HG03045 (cell line): ENCODE results near the gene CFAP61.
A peak's percentile ranks its signal among the peaks of the same experiment; 100 is the strongest.

Experiments
- ATAC-seq: cut with Tn5 transposase; IDR thresholded peaks from one replicate; pipeline ENCODE4 v1.9.1; 2021; ENCODE audit warnings: mild to moderate bottlenecking, moderate library complexity; ENCODE audit not compliant: unreplicated experiment

The CFAP61 gene

GRCh38 chr20:20359628-20360027 lies 307.3 kb downstream of the CFAP61 start:
- ATAC-seq: no peak

GRCh38 chr20:20360464-20360863 lies 308.1 kb downstream of the CFAP61 start:
- peak; percentile 65 for ATAC-seq

GRCh38 chr20:20362774-20363433 lies 310.6 kb downstream of the CFAP61 start:
- no peak for ATAC-seq

GRCh38 chr20:20363434-20363798 lies 311.1 kb downstream of the CFAP61 start:
- no peak for ATAC-seq

GRCh38 chr20:20363799-20364592 lies 311.7 kb downstream of the CFAP61 start:
- no peak for ATAC-seq

GRCh38 chr20:20364593-20365479 lies 312.5 kb downstream of the CFAP61 start:
- no peak for ATAC-seq

GRCh38 chr20:20365480-20366161 lies 313.3 kb downstream of the CFAP61 start:
- ATAC-seq: no peak

GRCh38 chr20:20366551-20366875 lies 314.2 kb downstream of the CFAP61 start:
- no peak for ATAC-seq

- ATAC-seq: no peak
These were observed 314.7 kb downstream of the CFAP61 start for GRCh38 chr20:20366876-20367574.

- ATAC-seq: no peak
These were observed 315.5 kb downstream of the CFAP61 start, which contains the start of gene INSM1 for GRCh38 chr20:20367575-20368417. TSS of gene INSM1 (plus strand) at chr20:20368104. CDS start at chr20:20368268, 164 bp downstream.

GRCh38 chr20:20368418-20369249 lies 316.3 kb downstream of the CFAP61 start:
- ATAC-seq: no peak

- ATAC-seq: no peak
These were observed 317.1 kb downstream of the CFAP61 start for GRCh38 chr20:20369250-20370093.

GRCh38 chr20:20370094-20370575 lies 317.8 kb downstream of the CFAP61 start:
- no peak for ATAC-seq

GRCh38 chr20:20371083-20371482 lies 318.8 kb downstream of the CFAP61 start:
- ATAC-seq: no peak

GRCh38 chr20:20371681-20372080 lies 319.3 kb downstream of the CFAP61 start:
- ATAC-seq: no peak

- no peak for ATAC-seq
These were observed 320.8 kb downstream of the CFAP61 start for GRCh38 chr20:20373091-20373571.

GRCh38 chr20:20375862-20376261 lies 323.5 kb downstream of the CFAP61 start:
- no peak for ATAC-seq
